Measurements from ENCODE around the gene WNT1.

Gene WNT1

GRCh38 chr12:48961801-48962200, 16.3 kb upstream of the WNT1 start:
- DNase-seq, result no peak

DNA sequence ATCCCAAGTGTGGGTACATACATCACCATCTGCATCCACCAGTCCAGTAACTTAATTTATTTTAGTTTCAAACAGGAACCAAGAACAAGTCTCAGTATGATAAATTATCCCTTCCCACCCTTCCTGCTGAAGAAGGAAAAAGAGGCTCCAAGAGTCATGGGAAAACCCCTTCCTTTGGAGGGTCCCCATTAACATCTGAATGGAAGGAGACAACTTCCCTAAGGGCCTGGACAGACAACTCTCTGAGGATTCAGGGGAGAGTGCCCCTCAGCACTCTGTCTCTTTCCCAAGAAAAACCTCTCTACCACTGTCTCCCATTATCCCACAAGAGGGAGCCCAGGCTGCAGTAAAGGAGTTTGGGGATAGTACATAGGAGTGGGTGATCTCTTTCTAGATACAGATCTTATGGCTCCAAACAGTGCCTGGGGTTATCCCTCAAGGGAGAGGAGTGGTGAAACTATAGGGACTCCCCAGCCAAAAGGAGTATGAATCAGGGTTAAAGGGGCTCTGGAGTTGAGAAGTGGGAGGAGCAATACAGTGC, 12.8 kb upstream of the WNT1 start:
- no peak for DNase-seq

GRCh38 chr12:48966177-48966895, 11.8 kb upstream of the WNT1 start:
- DNase-seq, result no peak

- no peak for DNase-seq
These were observed 10.1 kb upstream of the WNT1 start for GRCh38 chr12:48967991-48968390.

GRCh38 chr12:48968467-48968866, 9.7 kb upstream of the WNT1 start:
- DNase-seq, result no peak

GRCh38 chr12:48969160-48969771, 8.9 kb upstream of the WNT1 start:
- DNase-seq, result no peak

GRCh38 chr12:48969833-48970701, 8.1 kb upstream of the WNT1 start:
- peak; percentile 51 for DNase-seq

DNA sequence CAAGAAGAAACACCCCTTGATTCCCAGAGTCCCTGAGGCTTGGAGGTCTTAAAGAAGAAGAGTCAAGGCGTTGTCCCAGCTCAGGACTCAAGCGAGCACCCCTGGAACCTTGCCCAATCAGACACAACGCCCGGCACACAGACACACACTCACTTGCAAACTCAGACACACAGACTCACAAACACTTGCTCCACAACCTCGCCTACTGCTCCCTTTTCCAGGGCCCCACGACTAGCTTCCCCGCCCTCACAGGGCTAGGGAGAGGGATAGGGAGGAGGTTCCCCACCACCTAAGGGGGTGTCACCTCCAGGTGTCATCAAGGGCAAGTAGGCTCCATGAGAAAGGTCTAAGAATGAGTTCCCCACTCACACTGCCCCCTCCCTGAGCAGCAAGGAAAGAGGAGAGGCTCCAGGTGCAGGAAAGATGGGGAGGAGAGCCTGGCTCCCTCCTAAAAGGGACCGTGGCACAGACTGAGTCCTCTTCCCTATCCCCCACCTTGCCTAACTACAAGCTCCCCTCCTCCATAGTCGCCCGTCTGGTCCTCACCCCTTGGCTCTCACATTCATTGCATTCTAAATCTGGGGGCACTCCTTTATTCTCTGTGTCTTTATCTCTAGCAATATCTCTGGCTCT, 7.3 kb upstream of the WNT1 start:
- DNase-seq, result no peak

GRCh38 chr12:48972213-48972951, 5.7 kb upstream of the WNT1 start:
- DNase-seq, result no peak

- no peak for DNase-seq
These were observed 5.1 kb upstream of the WNT1 start for GRCh38 chr12:48972952-48973483.

DNA sequence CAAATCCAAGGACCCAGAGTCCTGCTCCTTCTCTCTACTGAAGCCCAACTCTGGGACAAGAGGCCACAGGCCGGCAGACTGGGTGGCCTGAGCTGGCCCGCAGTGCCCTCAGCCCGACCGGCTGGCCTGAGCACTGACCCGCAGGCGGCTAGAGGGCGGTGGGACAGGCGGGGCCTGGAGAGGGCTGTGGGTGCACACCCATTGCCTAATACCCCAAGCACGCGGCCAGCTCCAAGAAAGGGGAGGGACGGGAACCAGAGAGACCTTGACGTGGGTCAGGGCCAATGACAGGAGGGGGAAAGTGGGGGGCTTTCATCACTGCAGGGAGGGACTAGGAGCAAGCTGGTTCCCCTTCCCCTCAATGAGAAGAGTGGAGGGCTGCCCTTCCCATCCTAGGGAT, 4.6 kb upstream of the WNT1 start:
- DNase-seq, result no peak

DNA sequence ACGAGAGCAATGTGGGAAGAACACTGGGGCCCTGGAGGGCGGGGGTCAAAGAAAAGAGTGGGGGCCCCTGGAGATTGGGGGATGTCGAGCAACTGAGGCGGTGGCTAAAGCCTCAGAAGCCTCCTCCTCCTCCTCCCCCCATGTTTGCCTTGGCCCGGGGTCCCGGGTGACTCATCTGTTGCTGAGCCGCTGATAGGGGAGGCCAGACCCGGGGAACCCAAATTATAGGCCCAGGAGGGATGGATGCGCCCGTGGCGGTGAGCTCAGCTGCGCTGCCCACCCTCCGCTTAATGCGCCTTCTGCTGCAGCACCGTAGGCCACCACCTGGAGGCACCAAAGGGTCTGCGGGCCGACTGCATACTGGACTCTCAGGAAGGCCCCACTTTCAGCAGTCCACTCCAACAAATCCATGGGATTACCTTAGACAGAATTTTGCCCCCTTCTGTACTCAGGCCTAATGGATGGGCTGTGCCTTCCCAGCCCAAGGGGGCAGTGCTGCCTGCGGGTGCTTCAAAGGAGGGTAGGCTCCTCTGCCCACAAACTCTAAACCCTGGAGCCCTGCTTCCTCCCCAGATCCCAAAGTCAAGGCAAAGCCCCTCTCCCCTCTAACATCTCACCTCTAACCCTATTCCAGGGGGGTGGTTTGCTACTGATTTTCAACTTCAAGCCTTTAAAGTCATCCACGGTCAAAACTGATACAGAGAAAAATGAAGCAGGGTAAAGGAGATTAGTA, 4.0 kb upstream of the WNT1 start:
- peak; percentile 53 for DNase-seq

DNA sequence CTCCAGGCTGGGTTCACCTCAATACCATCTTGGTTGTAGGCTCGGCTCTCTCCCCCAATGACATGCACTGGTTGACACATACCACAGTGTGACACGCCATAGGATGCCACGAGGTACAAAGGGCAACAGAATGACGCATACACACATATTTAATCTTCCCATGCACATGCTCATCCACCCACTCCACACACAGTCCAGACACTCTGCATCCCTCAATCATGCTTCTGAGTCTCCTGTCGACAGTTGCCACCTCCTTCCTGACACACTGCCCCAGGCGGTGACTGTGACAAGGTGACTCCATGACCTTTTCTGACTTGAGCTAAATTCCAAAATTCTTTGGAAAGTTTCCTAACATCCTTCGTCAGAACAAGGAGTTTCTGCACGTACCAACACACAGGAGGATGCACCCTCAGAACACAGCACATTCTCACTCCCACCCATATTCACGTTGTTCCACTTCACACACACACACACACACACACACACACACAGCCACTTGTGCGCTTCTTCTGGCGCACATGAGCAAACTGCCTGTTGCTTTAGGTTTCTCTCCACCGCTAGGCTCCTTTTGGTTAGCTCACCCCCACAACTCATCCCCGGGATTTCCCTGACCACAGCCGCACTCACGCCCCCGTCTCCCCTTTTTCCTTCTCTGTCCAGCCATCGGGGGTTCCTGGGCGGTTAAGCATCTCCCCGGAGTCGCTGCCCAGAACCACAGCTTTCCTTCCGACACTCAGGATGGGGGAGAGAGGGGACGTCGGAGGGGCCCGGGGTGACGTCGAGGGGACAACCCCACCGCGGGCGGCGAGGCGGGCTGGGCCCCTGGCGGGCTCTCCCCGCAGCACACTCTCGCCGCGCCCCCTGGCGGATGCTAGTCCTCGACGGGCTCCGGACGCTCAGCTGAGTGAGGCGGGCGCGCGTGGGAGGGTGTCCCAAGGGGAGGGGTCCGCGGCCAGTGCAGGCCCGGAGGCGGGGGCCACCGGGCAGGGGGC, 536 bp upstream of the WNT1 start:
- DNase-seq, result peak; percentile 86

- peak; percentile 23 for DNase-seq
These were observed 849 bp downstream of the WNT1 start for GRCh38 chr12:48978741-48979601.

GRCh38 chr12:48979602-48980388, 1.7 kb downstream of the WNT1 start:
- peak; percentile 58 for DNase-seq

DNA sequence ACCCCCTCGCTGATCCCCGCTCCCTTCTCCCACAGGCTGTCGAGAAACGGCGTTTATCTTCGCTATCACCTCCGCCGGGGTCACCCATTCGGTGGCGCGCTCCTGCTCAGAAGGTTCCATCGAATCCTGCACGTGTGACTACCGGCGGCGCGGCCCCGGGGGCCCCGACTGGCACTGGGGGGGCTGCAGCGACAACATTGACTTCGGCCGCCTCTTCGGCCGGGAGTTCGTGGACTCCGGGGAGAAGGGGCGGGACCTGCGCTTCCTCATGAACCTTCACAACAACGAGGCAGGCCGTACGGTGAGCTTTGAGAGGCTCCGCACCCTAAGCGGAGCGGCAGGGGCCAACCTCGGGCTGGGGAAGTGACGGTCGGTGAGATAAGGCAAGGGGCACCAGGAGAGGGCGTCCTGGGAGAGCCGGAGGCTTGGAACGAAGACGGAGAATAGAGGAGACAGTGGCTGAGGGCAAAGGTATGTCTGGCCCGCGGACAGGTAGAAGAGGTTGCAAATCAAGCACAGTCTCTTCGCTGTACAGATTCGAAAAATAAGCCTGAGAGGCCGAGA, 2.3 kb downstream of the WNT1 start:
- DNase-seq, result peak; percentile 53

GRCh38 chr12:48980953-48981756, 3.0 kb downstream of the WNT1 start:
- DNase-seq, result peak; percentile 72

Measured in CD4-positive, alpha-beta T cell treated with Interleukin-6 for 4 hours (primary cell).